GM12878 (cell line): Measurements from ENCODE around the gene FGD6. TPM values are rescaled to one million over a fixed set of nuclear protein-coding genes. Genes with fewer than 3 reads are reported as not detected.

Experiments
- ATF2 ChIP-seq: IDR thresholded peaks from 2 replicates; pipeline ENCODE4 v1.6.1; 2012; ENCODE audit warnings: low read length, inconsistent platforms
- ATF7 ChIP-seq: fragments of 450-650 bp; IDR thresholded peaks from 2 replicates; pipeline ENCODE4 v1.6.1; 2016; ENCODE audit warnings: low read depth, mild to moderate bottlenecking
- CBFB ChIP-seq: IDR thresholded peaks from 2 replicates; pipeline ENCODE4 v1.6.1; 2016; ENCODE audit warnings: antibody characterized with exemption, low read depth
- CEBPB ChIP-seq, 2 experiments: fragments of 150-350 bp in 1 of 2; IDR thresholded peaks; 2 replicates each; pipeline ENCODE4 v1.6.1; 2012 to 2014; ENCODE audit warnings: low read depth in 2 of 2, low read length in 2 of 2, borderline replicate concordance in 1 of 2, inconsistent platforms in 1 of 2
- E4F1 ChIP-seq: fragments of 450-650 bp; IDR thresholded peaks from 2 replicates; pipeline ENCODE4 v1.6.1; 2018; ENCODE audit warnings: borderline replicate concordance, mild to moderate bottlenecking; ENCODE audit not compliant: partially characterized antibody
- EED ChIP-seq: sonication (generic); IDR thresholded peaks from 2 replicates; pipeline ENCODE4 v1.6.1; 2016; ENCODE audit warnings: antibody characterized with exemption, low read depth
- IKZF2 ChIP-seq, 2 experiments: fragments of 450-650 bp; IDR thresholded peaks; 2 replicates each; pipeline ENCODE4 v1.6.1; 2017; ENCODE audit warnings: mild to moderate bottlenecking in 2 of 2, moderate library complexity in 2 of 2
- IRF3 ChIP-seq: fragments of 450-650 bp; IDR thresholded peaks from 2 replicates; pipeline ENCODE4 v1.6.1; 2014; ENCODE audit warnings: mild to moderate bottlenecking
- MAX ChIP-seq: IDR thresholded peaks from 2 replicates; pipeline ENCODE4 v1.6.1; 2012; ENCODE audit warnings: low read depth, low read length, improper control_type of control experiment
- MXI1 ChIP-seq: fragments of 150-350 bp; IDR thresholded peaks from 2 replicates; pipeline ENCODE4 v1.6.1; 2011; ENCODE audit warnings: low read depth, mild to moderate bottlenecking, inconsistent platforms, low read length, improper control_type of control experiment
- PML ChIP-seq: IDR thresholded peaks from 2 replicates; pipeline ENCODE4 v1.6.1; 2012; ENCODE audit warnings: low read length, inconsistent platforms
- PRDM15 ChIP-seq: fragments of 450-650 bp; formaldehyde crosslinking; IDR thresholded peaks from 2 replicates; pipeline ENCODE4 v1.4.0; 2020; ENCODE audit warnings: mild to moderate bottlenecking, moderate library complexity
- RCOR1 ChIP-seq: conservative IDR thresholded peaks from 2 replicates; pipeline ENCODE4 v1.6.1; 2012; ENCODE audit warnings: low read depth, low read length, improper control_type of control experiment
- SMAD5 ChIP-seq: IDR thresholded peaks from 2 replicates; pipeline ENCODE4 v1.6.1; 2016; ENCODE audit warnings: antibody characterized with exemption, low read depth
- SPI1 ChIP-seq: IDR thresholded peaks from 2 replicates; pipeline ENCODE4 v1.6.1; 2011; ENCODE audit warnings: low read depth, mild to moderate bottlenecking, low read length, moderate library complexity, borderline replicate concordance; ENCODE audit not compliant: insufficient read depth
- STAT3 ChIP-seq: IDR thresholded peaks from 2 replicates; pipeline ENCODE4 v1.6.1; 2011; ENCODE audit warnings: low read depth, low read length, improper control_type of control experiment
- USF2 ChIP-seq: IDR thresholded peaks from 2 replicates; pipeline ENCODE4 v1.6.1; 2011; ENCODE audit warnings: low read depth, low read length, improper control_type of control experiment, borderline replicate concordance
- ZBED1 ChIP-seq: IDR thresholded peaks from 2 replicates; pipeline ENCODE4 v1.6.1; 2016; ENCODE audit warnings: borderline replicate concordance
- ZNF217 ChIP-seq: fragments of 450-650 bp; IDR thresholded peaks from 2 replicates; pipeline ENCODE4 v1.6.1; 2017; ENCODE audit warnings: antibody characterized with exemption, mild to moderate bottlenecking
- polyA plus RNA-seq, 11 experiments: library from polyadenylated mRNA; depleted of rRNA in 4 of 11; unstranded in 6 of 11; stranded (reverse) in 5 of 11; fragments of >200 nt; fragmentation: Nextera tagmentation in 4 of 11; fragmentation: Illumina TruSeq in 1 of 11; extraction: Ambion mirVana in 4 of 11; extraction: Trizol in 1 of 11; gene quantifications; 1 replicate in 1 of 11; 2 replicates in 10 of 11; pipeline versions ENCODE4 v1.2.1 to v1.2.3, GENCODE V29; 2011 to 2016; ENCODE audit warnings: inconsistent platforms in 2 of 11, missing spikeins in 2 of 11, low read depth in 1 of 11
- total RNA-seq, 4 experiments: library from RNA; depleted of rRNA in 3 of 4; stranded (reverse); fragments of >200 nt in 3 of 4; fragmentation: Illumina TruSeq in 1 of 4; extraction: Trizol in 1 of 4; gene quantifications; 2 replicates each; pipeline versions ENCODE4 v1.2.1 to v1.2.3, GENCODE V29; 2013 to 2021

The FGD6 gene
- total and polyA plus RNA-seq, 10 of the 15 experiments (the other 5 are each of a cell fraction or from before 2014, with no cell fraction given): 2.4 to 15.5 (median 8.9) TPM

- TF ChIP-seq CEBPB (IDR thresholded peaks at IDR 0.05; ENCODE audit: borderline replicate concordance in 1 of 2, low read depth in 2 of 2, low read length in 2 of 2): no peak
- TF ChIP-seq MAX: no peak
- TF ChIP-seq RCOR1: no peak
- TF ChIP-seq USF2: no peak
- TF ChIP-seq ZNF217: no peak
- TF ChIP-seq ATF7: no peak
- peak; percentile 30; the same call in 1 of the 2 replicates for TF ChIP-seq ATF2
- TF ChIP-seq SMAD5: no peak
- no peak for TF ChIP-seq ZBED1
- TF ChIP-seq PRDM15: no peak
- TF ChIP-seq STAT3: no peak
- no peak for TF ChIP-seq EED
- no peak for TF ChIP-seq E4F1
- TF ChIP-seq MXI1: no peak
- no peak for TF ChIP-seq IKZF2 (IDR thresholded peaks at IDR 0.05)
- no peak for TF ChIP-seq IRF3
- no peak for TF ChIP-seq PML
- TF ChIP-seq SPI1: no peak
- TF ChIP-seq CBFB: no peak
These were observed 23.3 kb upstream of the FGD6 start (continued) for GRCh38 chr12:95240556-95240955.
